HL-60 (cell line): ENCODE data around the gene CETP.
"Not testable (repeated sequence)": the region's sequence is repeated elsewhere in the genome, so short reads cannot be mapped to it uniquely, and the experiment has no call there.

Source experiments
- DNase-seq, 2 experiments: peaks; one replicate each; pipeline ENCODE4 v3.0.0-alpha.2; 2010 to 2020; ENCODE audit warnings: low read depth in 1 of 2, low spot score in 1 of 2
- H3K27ac ChIP-seq: fragments of 250-450 bp; sonication (Bioruptor Pico); replicated peaks from 2 replicates; pipeline ENCODE4 v1.5.1; 2020; ENCODE audit warnings: mild to moderate bottlenecking, moderate library complexity
- H3K27me3 ChIP-seq: fragments of 250-450 bp; sonication (Bioruptor Pico); 2 replicates; pipeline ENCODE4 v1.5.1; 2021; ENCODE audit warnings: mild to moderate bottlenecking, moderate library complexity; ENCODE audit not compliant: insufficient read depth, poor library complexity, severe bottlenecking
- H3K4me3 ChIP-seq: replicated peaks from 2 replicates; pipeline ENCODE4 v1.5.1; 2011; ENCODE audit warnings: mild to moderate bottlenecking, control low read depth, low read length; ENCODE audit not compliant: insufficient read depth
- CTCF ChIP-seq: IDR thresholded peaks from one replicate; pipeline ENCODE4 v1.5.1; 2011; ENCODE audit warnings: low read length, control low read depth, inconsistent platforms; ENCODE audit not compliant: insufficient read depth
- GABPA ChIP-seq: IDR thresholded peaks from 2 replicates; pipeline ENCODE4 v1.6.1; 2012; ENCODE audit warnings: low read depth
- POLR2AphosphoS5 ChIP-seq: IDR thresholded peaks from 2 replicates; pipeline ENCODE4 v1.6.1; 2012; ENCODE audit warnings: low read depth
- SPI1 ChIP-seq: IDR thresholded peaks from 2 replicates; pipeline ENCODE4 v1.6.1; 2012; ENCODE audit warnings: low read depth, mild to moderate bottlenecking, borderline replicate concordance
- TF ChIP-seq, protein P1 (sequence below): IDR thresholded peaks from 2 replicates; pipeline ENCODE4 v1.6.1; 2012; ENCODE audit warnings: low read depth; ENCODE audit not compliant: insufficient replicate concordance

CETP gene

GRCh38 chr16:57003439-57004386 is 42.0 kb downstream of the CETP start:
- peak overlapping the region; percentile 5; the same call in 1 of the 2 replicates for H3K27ac ChIP-seq

GRCh38 chr16:57004387-57005250 is 42.9 kb downstream of the CETP start:
- Histone ChIP-seq H3K4me3 (no peak overlapping the region), H3K27me3 (no peaks in the 10 kb centered on the region), H3K27ac (no peak overlapping the region)
- TF ChIP-seq GABPA (no peak), POLR2AphosphoS5 (no peak), SPI1 (no peak), CTCF (no peak)
- TF ChIP-seq, protein P1, sequence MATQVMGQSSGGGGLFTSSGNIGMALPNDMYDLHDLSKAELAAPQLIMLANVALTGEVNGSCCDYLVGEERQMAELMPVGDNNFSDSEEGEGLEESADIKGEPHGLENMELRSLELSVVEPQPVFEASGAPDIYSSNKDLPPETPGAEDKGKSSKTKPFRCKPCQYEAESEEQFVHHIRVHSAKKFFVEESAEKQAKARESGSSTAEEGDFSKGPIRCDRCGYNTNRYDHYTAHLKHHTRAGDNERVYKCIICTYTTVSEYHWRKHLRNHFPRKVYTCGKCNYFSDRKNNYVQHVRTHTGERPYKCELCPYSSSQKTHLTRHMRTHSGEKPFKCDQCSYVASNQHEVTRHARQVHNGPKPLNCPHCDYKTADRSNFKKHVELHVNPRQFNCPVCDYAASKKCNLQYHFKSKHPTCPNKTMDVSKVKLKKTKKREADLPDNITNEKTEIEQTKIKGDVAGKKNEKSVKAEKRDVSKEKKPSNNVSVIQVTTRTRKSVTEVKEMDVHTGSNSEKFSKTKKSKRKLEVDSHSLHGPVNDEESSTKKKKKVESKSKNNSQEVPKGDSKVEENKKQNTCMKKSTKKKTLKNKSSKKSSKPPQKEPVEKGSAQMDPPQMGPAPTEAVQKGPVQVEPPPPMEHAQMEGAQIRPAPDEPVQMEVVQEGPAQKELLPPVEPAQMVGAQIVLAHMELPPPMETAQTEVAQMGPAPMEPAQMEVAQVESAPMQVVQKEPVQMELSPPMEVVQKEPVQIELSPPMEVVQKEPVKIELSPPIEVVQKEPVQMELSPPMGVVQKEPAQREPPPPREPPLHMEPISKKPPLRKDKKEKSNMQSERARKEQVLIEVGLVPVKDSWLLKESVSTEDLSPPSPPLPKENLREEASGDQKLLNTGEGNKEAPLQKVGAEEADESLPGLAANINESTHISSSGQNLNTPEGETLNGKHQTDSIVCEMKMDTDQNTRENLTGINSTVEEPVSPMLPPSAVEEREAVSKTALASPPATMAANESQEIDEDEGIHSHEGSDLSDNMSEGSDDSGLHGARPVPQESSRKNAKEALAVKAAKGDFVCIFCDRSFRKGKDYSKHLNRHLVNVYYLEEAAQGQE, result no peak
- DNase-seq, result no peak

More at GRCh38 chr16:57003439-57004386, 42.0 kb downstream of the CETP start:
- Histone ChIP-seq H3K4me3 (no peak overlapping the region), H3K27me3 (no peaks in the 10 kb centered on the region)
- peak in 1 of 2 experiments; percentile 47 for DNase-seq
- TF ChIP-seq CTCF (no peak), SPI1 (peak; percentile 29; the same call in 1 of the 2 replicates)

DNA sequence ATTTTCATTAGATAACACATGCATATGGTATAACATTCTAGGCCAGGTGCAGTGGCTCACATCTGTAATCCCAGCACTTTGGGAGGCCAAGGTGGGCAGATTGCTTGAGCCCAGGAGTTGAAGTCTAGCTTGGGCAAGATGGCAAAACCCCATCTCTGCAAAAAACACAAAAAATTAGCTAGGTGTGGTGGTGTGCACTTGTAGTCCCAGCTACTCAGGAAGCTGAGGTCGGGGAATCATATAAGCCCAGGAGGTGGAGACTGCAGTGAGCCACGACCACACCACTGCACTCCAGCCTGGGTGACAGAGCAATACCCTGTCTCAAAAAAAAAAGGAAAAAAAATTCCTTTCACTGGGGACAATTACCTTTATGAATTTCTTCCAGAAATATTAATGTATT is 43.8 kb downstream of the CETP start:
- H3K27ac ChIP-seq, H3K4me3 ChIP-seq, DNase-seq, H3K27me3 ChIP-seq: not testable (repeated sequence)

DNA sequence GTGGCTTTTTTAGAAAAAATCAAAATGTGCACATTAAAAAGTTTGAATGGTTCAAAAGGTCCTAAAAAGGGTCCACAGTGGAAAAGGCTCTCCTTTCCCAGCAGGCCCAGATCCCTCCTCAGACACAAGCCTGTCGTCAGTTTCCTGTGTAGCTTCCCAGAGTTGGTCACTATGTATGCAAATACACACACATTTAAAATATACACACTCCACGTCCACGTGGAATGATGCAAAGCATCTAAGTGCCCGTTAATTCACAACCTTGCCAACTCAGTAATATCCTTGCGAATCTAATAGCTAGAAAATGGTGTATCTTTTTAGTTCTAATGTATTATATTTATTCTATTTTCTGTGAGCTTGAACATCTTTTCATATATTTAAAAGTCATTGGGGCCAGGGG is 45.3 kb downstream of the CETP start:
- H3K27me3 ChIP-seq, result no peaks in the 10 kb centered on the region
- TF ChIP-seq SPI1, result no peak
- no peak overlapping the region for H3K4me3 ChIP-seq
- DNase-seq, result no peak
- H3K27ac ChIP-seq, result no peak overlapping the region

DNA sequence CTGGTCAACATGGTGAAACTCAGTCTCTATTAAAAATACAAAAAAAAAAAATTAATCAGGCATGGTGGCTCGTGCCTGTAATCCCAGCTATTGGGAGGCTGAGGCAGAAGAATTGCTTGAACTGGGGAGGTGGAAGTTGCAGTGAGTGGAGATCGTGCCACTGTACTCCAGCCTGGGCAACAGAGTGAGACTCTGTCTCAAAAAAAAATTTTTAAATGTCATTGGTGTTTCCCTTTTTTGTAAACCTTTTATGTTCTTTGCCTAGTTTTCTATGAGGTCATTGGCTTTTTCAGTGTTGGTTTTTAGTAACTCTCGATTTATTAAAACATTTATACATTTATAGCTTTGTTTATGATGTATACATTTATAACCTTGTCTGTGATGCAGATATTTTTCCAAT is 45.8 kb downstream of the CETP start:
- Histone ChIP-seq H3K4me3 (no peak overlapping the region), H3K27ac (no peak overlapping the region), H3K27me3 (no peaks in the 10 kb centered on the region)
- TF ChIP-seq GABPA (no peak), POLR2AphosphoS5 (no peak), CTCF (no peak), SPI1 (no peak)
- TF ChIP-seq, protein P1, result no peak
- DNase-seq, result no peak
